DMS79 (cell line): Measurements from ENCODE around the gene APELA.
"Not testable (repeated sequence)": the region's sequence is repeated elsewhere in the genome, so short reads cannot be mapped to it uniquely, and the experiment has no call there.

Experiments
- DNase-seq: peaks from one replicate; lab custom pipeline; 2025; lab: John Stamatoyannopoulos, UW

The APELA gene

DNA sequence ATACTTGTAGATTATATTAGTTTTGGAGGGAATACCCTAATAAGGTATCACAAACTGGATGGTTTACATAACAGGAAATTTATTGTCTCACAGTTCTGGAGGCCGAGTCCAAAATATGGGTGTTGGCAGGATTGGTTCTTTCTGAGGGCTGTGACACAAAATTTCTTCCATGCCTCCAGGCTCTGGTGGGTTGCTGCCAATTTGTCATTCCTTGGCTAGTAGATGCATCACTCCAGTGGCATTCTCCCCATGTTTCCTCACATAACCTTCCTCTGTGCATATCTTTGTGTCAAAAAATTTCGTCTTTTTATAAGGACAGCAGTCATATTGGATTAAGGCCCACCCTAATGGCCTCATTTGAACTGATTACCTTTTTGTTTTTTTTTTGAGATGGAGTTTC lies 49.3 kb downstream of the APELA start:
- no peak for DNase-seq

DNA sequence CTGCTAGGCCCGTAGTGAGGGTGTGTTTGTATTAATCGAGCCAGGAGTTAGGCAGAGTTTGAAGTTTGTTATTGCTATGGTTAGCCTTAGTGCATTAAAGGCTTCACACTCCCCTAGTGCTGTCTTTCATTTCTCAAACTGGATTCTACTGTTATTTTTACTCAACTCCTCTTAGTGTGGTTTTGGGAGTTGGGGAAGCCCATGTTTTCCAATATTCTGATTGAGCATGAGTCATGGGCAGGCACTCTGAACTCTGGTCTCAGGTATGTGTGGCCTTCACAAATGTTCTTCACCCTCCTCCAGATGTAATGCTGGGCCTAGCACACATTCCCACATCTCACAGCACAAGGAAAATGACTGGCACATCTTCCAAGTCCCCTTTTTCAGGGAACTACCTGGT lies 50.1 kb downstream of the APELA start:
- DNase-seq: not testable (repeated sequence)

DNA sequence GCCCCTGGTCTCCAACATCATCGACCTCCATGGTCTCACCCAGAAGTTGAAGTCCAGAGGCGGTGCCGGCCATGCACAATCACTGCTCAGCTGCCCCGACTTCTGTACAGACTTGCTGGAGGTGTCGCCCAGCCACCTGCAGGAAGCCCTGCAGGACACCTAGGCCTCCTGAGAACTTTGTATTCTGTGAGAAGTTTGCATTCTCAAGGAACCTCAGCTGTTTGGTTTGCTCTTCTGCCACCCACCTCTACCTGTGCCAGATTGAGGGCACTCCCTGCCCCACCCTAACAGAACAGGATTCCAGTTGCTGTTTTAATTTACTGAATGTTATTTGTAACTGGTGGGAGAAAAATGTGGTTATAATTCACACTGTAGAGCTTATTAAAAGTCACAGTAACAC lies 53.7 kb downstream of the APELA start:
- no peak for DNase-seq

DNA sequence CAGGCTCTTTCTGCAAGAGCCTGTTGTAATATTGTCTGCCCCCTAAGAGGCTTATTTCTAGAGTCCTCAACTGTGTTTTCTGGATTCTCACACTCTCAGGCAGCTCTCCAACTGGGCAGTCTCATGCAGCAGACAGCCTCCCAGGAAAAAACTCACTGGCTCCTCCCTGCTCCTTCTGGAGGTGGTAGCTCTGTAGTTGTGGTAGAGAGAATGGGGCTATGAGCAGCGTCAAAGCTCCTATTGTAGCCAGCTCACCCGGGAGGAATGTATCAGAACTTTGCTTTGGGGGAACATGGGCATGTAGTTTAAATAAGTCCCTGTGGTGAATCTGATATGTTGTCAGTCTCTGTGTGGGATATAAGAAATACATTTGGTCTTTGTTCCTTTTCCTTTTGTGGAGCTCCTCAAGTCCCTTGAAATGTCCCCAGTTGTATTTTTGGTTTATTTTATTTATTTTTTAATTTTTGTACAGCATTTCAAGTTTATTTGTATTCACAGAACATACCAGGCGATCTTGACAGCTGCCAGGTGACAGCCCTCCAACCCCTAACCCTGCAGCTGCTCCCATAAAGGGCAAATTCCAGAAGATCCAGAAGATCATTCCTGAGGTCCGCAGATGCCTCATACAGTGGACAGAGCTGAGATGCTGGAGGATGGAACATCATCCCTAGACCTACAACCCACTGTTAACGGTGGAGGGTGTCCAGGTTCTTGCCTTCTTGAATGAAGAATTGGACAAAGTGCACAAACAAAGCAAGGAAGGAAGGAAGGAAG lies 54.8 kb downstream of the APELA start:
- DNase-seq: no peak

DNA sequence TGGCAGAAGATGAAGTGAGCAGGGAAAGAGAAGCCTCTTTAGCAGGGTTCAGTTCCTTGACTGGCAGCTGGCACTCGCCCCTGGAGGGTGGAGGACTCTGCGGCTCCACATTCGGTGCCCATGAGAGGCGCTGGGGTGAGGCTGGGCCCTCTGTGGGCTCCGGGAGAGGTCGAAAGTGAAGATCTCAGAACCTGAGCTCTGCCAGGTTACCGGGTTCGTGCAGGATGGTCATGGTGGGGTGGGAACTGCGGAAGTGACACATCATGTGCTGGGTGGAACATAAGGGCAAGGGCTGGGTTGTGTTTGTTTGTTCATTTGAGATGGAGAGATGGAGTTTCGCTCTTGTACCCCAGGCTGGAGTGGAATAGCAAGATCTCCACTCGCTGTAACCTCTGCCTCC lies 56.3 kb downstream of the APELA start:
- no peak for DNase-seq

DNA sequence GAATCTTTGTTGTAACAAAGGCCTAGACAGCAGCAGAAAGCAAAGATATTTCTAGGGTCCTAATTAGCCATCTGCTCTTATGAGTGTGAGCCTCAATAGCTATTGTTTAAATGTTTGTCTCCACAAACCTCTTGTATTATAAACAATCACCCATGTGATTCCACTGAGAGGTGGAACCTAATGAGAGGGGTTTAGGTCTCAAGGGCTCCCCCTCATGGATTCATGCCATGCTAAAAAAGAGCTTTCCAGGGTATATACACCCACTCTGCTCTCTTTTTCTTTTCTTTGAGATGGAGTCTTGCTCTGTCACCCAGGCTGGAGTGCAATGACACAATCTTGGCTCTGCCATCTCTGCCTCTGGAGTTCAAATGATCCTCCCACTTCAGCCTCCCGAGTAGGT lies 58.4 kb downstream of the APELA start:
- no peak for DNase-seq

DNA sequence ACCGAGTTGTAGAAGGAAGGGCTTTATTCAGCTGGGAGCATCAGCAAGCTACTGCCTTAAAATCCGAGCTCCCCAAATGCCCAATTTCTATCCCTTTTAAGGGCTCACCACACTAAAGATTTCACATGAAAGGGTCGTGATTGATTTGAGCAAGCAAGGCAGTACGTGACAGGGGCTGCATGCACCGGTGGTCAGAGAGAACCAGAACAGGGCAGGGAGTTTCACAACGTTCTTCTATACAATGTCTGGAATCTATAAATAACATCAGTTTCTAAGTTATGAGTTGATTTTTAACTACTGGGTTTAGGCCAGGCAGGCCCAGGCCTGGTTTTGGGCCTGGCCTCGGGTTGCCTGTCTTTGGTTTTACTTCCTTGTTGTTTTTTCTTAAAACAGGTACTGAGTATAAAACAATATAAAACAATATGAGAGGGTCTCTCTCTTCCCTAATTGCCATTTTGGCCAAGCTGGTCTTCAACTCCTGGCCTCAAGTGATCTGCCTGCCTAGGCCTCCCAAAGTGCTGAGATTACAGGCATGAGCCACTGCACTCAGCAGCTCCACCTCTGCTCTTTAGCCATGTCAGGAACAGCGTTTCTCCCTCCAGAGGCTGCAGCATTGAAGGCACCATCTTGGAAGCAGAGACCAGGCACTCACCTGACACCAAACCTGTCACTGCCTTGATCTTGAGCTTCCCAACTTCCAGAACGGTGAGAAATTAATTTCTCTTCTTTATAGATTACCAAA lies 59.1 kb downstream of the APELA start:
- not testable (repeated sequence) for DNase-seq

DNA sequence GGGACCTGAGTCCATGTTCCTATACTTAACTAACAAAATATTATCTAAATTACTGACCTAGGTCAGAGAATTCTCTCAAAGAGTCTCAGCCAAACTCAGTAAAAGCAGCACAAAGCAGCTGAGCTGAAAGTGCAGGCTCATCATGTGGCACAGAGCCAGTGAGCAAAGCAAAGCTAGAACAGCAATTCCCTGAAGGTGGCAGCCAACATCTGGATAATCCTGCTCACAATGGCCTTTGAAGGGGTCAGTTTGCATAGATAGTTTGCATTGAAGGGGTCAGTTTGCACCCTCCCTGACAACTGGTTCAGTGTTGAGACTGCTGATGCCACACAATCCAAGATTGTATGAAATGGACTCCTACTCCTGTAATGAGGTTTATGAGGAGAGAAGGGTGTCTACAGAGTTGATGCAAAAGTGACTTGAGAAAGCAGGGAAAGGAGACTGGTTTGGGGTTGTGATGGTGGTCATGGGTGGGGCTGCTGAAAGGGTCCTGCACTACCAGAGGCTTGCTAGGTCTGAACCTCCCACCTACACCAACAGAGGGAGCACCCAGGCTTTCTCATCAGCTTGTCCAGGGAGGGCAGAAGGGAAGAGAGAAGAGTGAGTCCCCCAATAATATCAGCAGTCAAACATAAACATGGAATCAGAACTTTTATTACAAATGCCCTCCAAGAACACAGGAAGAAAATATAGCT lies 60.7 kb downstream of the APELA start:
- DNase-seq: no peak

DNA sequence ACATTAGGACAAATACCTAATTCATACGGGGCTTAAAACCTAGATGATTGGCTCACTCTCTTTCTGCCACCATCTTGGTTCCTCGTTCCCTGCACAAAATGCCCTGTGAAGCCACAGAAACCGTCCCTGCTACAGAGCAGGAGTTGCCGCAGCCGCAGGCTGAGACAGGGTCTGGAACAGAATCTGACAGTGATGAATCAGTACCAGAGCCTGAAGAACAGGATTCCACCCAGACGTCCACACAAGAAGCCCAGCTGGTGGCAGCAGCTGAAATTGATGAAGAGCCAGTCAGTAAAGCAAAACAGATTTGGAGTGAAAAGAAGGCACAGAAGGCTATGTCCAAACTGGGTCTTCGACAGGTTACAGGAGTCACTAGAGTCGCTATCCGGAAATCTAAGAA lies 66.2 kb downstream of the APELA start:
- DNase-seq: no peak

DNA sequence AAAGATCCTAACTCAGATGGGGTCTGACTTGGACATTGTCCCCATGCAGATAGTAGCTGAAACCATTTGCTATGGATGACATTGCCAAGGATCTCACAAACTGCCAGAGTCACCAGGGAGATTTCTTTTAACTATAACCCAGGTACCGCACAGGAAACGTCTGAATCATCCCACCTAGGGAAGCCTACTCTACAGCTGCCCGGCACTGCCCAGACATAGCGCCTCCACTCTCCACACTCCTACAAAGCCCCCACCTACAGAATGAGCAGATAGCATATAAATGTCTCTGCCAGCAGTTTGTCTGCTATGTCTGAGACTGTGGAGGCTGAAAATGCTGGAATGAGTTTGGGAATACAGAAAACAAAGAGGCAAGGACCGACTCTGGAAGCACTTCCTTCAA lies 68.2 kb downstream of the APELA start:
- DNase-seq: no peak

DNA sequence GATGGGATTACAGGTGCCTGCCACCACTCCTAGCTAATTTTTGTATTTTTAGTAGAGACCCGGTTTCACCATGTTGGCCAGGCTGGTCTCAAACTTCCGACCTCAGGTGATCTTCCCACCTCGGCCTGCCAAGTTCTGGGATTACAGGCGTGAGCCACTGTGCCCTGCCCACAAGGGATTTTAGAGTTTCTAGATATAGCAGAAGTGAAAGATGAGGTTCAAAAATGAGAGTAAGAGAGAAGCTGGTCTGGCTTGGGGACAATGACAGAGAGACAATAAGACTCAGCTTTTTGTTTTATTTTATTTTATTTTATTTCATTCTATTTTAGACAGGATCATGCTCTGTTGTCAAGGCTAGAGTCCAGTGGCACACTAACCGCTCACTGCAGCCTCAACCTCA lies 69.8 kb downstream of the APELA start:
- DNase-seq: no peak
